Stimulated activated naive CD8-positive, alpha-beta T cell treated with anti-CD3 and anti-CD28 coated beads, Interleukin-15, Interleukin-2, amounts not matched to agents 100 ng/mL and 50 ng/mL, for 24 hours (primary cell): Measurements from ENCODE around the gene KCNK13.

ENCODE experiments used
- H3K27ac Mint-ChIP-seq: one replicate; pipeline ENCODE4 v1.8.0; 2021; ENCODE audit warnings: mild to moderate bottlenecking, mixed read lengths
- H3K27me3 Mint-ChIP-seq: one replicate; pipeline ENCODE4 v1.8.0; 2021; ENCODE audit warnings: mixed read lengths
- H3K36me3 Mint-ChIP-seq: one replicate; pipeline ENCODE4 v1.8.0; 2021; ENCODE audit warnings: low read depth, mixed read lengths
- H3K4me1 Mint-ChIP-seq: one replicate; pipeline ENCODE4 v1.8.0; 2021; ENCODE audit warnings: low read depth, mixed read lengths
- H3K4me3 Mint-ChIP-seq: one replicate; pipeline ENCODE4 v1.8.0; 2021; ENCODE audit warnings: mild to moderate bottlenecking, mixed read lengths
- H3K9me3 Mint-ChIP-seq: one replicate; pipeline ENCODE4 v1.8.0; 2021; ENCODE audit warnings: mixed read lengths

The KCNK13 gene

DNA sequence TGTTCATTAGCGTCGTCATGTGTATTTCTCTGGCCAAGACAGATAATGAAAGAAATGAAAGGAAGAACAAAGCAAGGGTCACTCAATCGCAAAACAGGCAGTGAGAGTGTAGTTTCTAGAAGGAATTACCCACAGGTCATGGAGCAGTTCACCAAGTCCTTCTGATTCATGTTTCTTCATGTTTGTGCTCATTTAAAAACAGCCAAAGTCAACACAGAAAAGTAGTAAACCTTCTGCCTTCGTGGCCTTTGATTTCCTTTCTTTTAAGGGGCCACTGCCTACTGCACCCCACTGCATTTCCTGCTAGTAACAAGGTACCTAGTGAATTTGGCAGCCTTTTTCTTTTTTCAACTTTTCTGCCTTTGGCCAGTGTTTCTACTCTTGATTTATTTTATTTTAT is 75.1 kb downstream of the KCNK13 start:
- Mint-ChIP-seq H3K36me3 (no peaks in the 10 kb centered on the region), H3K9me3 (no peaks in the 10 kb centered on the region), H3K4me3 (no peak overlapping the region), H3K27ac (no peak overlapping the region), H3K4me1 (no peaks in the 10 kb centered on the region), H3K27me3 (peaks cover 4% of the 10 kb centered on the region)

DNA sequence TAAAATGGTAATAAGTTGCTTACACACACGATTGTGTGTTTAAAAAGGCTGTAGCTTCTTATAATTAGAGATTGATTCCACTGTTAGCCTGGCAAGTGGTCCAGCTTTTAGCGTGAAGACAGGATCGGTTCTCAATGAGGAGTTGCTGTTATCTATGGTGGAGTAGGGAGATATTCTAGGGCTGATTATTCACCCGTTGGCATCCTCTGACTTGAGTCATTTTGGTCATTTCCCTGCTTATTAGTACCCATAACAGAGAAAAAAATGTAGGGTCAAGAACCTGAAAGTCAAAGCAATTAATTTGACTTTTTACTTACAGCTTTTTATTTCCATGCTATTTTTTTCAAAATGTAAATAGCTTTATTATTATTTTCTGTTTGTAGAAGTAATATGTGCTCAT is 76.0 kb downstream of the KCNK13 start:
- Mint-ChIP-seq H3K4me3 (no peak overlapping the region), H3K27ac (no peak overlapping the region), H3K27me3 (peaks cover 4% of the 10 kb centered on the region), H3K4me1 (no peaks in the 10 kb centered on the region), H3K9me3 (no peaks in the 10 kb centered on the region), H3K36me3 (no peaks in the 10 kb centered on the region)

DNA sequence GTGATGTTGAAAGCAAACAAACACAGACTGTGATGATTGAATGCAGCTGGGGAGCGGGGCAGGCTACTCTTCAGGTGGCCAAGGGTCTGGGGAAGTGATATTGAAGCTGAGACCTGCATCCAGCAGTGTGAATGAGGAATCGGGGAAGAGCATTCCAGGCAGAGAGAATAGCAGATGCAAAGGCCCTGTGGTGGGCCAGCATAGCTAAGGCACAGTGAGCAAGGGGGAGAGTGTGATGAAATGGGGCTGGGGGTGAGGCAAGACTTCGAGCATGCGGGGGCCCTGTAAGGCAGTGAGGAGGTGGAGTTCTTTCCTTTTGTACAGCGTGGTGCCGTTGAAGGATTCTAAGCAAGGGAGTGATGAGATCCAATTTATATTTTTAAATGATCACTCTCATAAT is 77.4 kb downstream of the KCNK13 start:
- Mint-ChIP-seq H3K27ac (no peak overlapping the region), H3K4me1 (no peaks in the 10 kb centered on the region), H3K36me3 (no peaks in the 10 kb centered on the region), H3K27me3 (peaks cover 4% of the 10 kb centered on the region), H3K4me3 (no peak overlapping the region), H3K9me3 (no peaks in the 10 kb centered on the region)

DNA sequence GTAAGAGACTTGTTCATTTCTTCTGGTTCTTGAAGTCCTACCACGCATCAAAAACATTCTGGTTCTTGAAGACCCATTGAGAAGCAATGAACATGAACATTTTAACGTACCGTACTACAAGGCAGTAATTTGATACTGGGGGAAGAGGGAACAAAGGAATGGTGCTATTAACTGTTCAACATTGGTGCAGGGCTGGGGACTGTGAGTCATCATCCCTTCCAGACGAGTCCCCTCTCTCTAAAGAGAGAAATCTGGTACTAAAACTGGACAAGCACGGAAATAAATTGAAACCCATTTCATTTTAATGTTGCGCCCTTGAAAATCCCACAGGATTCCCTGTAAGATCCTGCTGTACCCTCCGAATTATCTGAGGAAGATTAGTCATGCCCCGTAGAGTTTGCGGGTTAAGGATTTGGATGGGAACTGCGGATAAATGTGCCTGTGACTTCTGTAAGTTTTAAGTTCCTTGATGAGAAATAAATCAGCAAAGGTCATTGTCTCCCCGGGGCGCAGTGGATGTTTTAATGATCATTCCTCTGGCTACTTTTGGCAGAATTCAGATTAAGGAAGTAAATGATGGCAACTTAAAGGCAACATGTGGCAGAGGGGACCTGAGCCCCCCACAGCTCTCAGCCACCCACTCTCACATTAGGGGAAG is 78.6 kb downstream of the KCNK13 start:
- Mint-ChIP-seq H3K27ac (no peak overlapping the region), H3K27me3 (peaks cover 9% of the 10 kb centered on the region), H3K4me3 (no peak overlapping the region), H3K9me3 (no peaks in the 10 kb centered on the region), H3K36me3 (no peaks in the 10 kb centered on the region), H3K4me1 (no peaks in the 10 kb centered on the region)

DNA sequence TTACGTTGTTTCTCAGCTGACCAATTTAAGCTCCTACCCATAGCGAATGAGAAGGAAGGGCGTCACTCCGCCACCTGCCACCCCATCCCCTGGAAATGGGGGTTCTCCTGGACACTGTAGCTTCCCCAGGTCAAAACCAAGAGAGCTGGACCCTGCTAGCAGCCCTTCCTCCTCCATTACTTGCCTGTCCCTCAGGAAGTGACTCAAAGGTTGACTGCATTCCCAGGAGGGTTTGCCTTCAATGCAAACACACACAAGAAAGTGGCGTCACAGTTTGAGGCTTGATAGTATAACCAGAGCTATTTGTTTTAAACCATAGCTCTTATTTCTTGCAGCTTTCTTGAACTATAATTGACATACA is 79.1 kb downstream of the KCNK13 start:
- no peaks in the 10 kb centered on the region for H3K9me3 Mint-ChIP-seq
- H3K4me1 Mint-ChIP-seq, result no peaks in the 10 kb centered on the region
- H3K36me3 Mint-ChIP-seq, result no peaks in the 10 kb centered on the region

DNA sequence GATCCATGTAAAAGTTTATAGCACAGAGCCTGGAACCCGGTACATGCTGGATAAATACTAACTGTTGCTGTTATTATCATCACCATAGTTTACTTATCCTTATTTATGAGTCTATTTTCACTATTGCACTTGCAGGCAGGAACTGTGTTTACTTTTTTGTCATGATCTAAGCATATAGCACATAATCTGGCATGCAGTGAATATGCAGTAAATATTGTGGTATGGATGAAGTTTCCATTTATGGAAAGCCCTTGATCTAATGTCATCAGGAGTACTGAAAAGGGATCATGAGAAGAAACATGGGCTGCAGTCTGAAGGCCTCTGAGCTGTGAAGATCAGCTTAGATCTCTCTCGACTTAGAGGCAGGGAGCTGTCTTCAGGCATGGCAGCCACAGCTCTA is 91.6 kb downstream of the KCNK13 start:
- Mint-ChIP-seq H3K27ac (no peak overlapping the region), H3K36me3 (no peaks in the 10 kb centered on the region), H3K4me3 (no peak overlapping the region), H3K27me3 (peaks cover 9% of the 10 kb centered on the region), H3K4me1 (no peaks in the 10 kb centered on the region), H3K9me3 (peaks cover 7% of the 10 kb centered on the region)

More for the DNA sequence above, 79.1 kb downstream of the KCNK13 start:
- Mint-ChIP-seq H3K27me3 (peaks cover 9% of the 10 kb centered on the region), H3K4me3 (no peak overlapping the region), H3K27ac (no peak overlapping the region)

DNA sequence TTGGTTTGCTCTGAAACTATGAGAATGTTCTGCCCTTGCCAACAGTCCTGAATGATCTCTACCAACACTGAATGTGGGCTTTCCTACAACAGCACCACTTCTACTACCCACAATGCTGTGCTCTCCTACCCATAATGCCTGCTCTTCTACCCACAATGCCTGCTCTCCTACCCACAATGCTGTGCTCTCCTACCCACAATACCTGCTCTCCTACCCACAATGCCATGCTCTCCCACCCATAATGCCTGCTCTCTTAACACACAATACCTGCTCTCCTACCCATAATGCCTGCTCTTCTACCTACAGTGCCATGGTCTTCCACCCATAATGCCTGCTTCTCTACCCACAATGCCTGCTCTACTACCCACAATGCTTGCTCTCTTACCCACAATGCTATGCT is 92.3 kb downstream of the KCNK13 start:
- Mint-ChIP-seq H3K4me3 (no peak overlapping the region), H3K4me1 (no peaks in the 10 kb centered on the region), H3K36me3 (no peaks in the 10 kb centered on the region), H3K27me3 (peaks cover 9% of the 10 kb centered on the region), H3K27ac (no peak overlapping the region), H3K9me3 (peaks cover 7% of the 10 kb centered on the region)

DNA sequence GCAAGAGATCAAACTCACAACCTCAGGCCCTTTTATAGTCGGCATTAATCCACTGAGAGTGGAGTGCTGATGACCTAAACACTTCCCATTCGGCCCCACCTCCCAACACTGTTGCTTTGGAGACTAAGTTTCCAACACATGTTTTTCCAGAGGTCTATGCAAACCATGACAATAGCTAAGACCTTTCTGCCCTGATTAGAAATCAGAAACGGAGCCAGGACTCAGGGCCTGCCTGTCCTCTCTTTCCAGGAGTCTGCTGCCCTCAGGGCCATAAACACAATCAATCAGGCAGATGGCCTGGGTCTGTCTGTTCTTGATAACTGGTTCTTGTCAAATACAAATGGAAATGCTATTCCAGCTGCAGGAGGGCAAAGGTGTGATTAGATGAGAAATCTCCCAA is 97.4 kb downstream of the KCNK13 start:
- Mint-ChIP-seq H3K9me3 (peaks cover 3% of the 10 kb centered on the region), H3K36me3 (no peaks in the 10 kb centered on the region), H3K27me3 (peaks cover 22% of the 10 kb centered on the region)

DNA sequence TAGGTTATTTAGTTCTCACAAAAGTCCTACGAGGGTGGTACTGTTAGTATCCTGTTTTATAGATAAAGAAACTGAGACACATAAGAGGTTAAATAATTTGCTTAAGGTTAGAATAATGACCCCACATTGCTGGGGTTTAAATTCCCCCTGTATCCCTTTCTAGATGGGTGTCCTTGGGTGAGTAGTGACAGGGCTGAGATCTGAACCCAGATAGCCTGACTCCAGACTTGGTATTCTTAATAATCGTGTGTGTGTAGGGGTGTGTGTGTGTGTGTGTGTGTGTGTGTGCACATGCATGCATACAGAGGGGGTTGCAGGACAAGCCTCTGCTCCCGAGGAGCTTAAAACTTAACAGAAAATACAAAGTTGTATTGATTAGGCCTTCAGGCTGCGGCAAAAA is 97.9 kb downstream of the KCNK13 start:
- no peaks in the 10 kb centered on the region for H3K4me1 Mint-ChIP-seq

More for the DNA sequence above, 97.4 kb downstream of the KCNK13 start:
- Mint-ChIP-seq H3K4me3 (no peak overlapping the region), H3K4me1 (no peaks in the 10 kb centered on the region), H3K27ac (no peak overlapping the region)

DNA sequence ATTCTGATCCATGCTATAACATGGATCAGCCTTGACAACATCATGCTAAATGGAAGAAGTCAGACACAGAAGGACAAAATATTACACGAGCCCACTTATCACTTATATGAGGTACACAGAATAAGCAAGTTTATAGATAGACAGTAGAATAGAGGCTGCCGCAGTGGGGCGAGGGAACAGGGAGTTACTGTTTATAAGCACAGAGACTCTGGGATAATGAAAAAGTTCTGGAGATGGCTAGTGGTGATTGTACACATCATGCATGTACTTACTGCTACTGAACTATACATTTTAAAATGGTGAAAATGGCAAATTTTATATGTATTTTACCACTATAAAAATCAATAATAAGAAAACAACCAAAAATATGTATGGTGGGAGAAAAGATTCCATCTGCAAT is 99.3 kb downstream of the KCNK13 start:
- Mint-ChIP-seq H3K36me3 (no peaks in the 10 kb centered on the region), H3K27ac (no peak overlapping the region), H3K4me3 (no peak overlapping the region), H3K27me3 (peaks cover 16% of the 10 kb centered on the region), H3K4me1 (no peaks in the 10 kb centered on the region), H3K9me3 (no peaks in the 10 kb centered on the region)

More for the DNA sequence above, 97.9 kb downstream of the KCNK13 start:
- peaks cover 22% of the 10 kb centered on the region for H3K27me3 Mint-ChIP-seq
- H3K9me3 Mint-ChIP-seq, result no peaks in the 10 kb centered on the region
- no peak overlapping the region for H3K4me3 Mint-ChIP-seq
- no peaks in the 10 kb centered on the region for H3K36me3 Mint-ChIP-seq
- no peak overlapping the region for H3K27ac Mint-ChIP-seq

DNA sequence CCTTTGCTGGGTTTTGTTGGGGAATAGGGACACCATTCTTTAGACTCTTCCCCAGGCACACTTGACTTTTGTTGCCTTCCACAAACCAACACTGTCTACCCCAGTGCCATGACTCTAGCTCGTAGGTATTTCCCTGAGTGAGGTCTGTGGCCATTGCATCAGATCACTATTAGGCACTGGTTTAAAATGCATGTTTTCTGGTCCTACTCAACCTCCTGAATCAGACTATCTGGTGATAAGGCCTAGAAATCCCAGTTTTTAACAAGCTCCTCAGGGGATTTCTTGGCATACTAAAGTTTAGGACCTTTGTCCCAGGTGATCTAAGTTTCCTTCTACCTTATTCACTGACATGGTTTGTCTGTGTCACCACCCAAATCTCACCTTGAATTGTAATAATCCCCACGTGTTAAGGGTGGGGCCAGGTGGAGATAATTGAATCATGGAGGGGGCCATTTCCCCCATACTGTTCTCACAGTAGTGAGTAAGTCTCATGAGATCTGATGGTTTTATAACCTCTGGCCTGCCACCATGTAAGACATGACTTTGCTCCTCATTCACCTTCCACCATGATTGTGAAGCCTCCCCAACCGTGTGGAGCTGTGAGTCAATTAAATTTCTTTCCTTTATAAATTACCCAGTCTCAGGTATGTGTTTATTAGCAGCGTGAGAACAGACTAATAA is 106.8 kb downstream of the KCNK13 start:
- Mint-ChIP-seq H3K9me3 (no peaks in the 10 kb centered on the region), H3K36me3 (no peaks in the 10 kb centered on the region), H3K27me3 (peaks cover 16% of the 10 kb centered on the region), H3K4me3 (no peak overlapping the region), H3K27ac (no peak overlapping the region), H3K4me1 (no peaks in the 10 kb centered on the region)

DNA sequence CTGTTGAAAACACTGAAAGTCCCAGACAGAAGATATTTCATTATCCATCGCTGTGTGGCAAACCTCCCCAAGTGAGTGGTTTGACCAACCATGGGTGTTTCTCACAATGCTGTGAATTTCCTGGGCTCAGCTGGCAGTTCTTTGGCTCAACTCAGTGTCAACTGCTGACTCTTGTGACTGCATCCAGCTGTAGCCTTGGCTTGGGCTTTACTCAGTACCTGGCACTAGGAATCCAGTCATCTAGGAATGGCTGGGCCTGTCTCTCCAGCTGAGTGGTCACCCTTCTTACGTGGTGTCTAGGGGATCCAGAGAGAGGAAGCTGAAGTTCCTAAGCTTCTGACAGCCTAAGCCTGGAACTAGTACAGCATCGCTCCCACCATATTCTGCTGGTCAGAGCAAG is 113.8 kb downstream of the KCNK13 start:
- Mint-ChIP-seq H3K4me3 (no peak overlapping the region), H3K36me3 (no peaks in the 10 kb centered on the region), H3K27ac (no peak overlapping the region), H3K27me3 (peaks cover 8% of the 10 kb centered on the region), H3K4me1 (no peaks in the 10 kb centered on the region), H3K9me3 (no peaks in the 10 kb centered on the region)

DNA sequence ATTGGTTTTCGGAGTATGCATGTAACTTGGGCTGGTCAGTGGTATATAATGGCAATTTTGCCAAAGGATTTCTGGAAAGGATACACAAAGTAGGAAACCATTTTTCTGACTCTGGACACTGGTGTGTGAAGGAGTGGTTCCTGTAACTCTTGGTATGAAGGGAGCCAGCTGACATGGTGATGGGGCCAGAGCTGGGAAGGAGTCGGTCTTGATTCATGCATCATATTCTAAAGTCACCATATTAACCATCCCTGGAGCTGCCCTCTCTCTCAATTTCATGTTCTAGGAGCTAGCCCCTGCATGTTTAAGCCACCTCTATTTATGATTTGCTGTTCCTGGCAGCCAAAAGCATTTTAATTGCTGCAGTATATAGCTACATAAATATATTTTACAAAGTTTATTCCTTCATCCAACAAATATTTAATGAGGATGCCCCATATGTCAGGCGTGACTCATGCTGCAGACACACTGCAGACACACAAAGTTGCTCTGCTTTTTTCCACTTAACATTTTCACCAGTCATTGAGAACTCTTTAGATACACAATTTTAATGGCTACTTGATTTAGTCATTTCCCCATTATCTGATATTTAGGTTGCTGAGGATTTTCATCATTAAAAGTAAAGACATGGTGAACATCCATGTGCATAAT is 115.9 kb downstream of the KCNK13 start:
- Mint-ChIP-seq H3K27ac (no peak overlapping the region), H3K4me1 (no peaks in the 10 kb centered on the region), H3K4me3 (no peak overlapping the region), H3K36me3 (no peaks in the 10 kb centered on the region), H3K9me3 (no peaks in the 10 kb centered on the region), H3K27me3 (no peaks in the 10 kb centered on the region)

DNA sequence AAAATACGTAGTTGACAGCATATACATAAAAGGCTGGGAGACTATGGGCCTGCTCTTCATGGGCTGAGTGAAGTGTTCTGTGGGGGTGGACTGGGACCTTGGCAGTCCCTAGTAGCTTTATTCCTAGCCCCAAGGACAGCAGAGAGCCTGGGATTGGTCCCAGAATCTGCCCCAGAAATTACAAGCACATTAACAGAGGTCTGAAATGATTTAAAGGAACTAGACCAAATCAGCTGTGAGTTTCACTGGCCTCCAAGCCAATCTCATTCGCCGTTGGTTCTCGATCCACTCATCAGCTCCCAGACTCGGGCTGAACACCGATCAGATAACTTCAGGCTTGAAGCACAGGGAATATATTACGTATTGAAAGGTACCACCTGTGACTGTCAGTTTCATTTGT is 117.6 kb downstream of the KCNK13 start:
- H3K36me3 Mint-ChIP-seq, result no peaks in the 10 kb centered on the region
- H3K27me3 Mint-ChIP-seq, result peaks cover 4% of the 10 kb centered on the region
- H3K4me1 Mint-ChIP-seq, result no peaks in the 10 kb centered on the region
- H3K4me3 Mint-ChIP-seq, result no peak overlapping the region
- no peaks in the 10 kb centered on the region for H3K9me3 Mint-ChIP-seq
- no peak overlapping the region for H3K27ac Mint-ChIP-seq

DNA sequence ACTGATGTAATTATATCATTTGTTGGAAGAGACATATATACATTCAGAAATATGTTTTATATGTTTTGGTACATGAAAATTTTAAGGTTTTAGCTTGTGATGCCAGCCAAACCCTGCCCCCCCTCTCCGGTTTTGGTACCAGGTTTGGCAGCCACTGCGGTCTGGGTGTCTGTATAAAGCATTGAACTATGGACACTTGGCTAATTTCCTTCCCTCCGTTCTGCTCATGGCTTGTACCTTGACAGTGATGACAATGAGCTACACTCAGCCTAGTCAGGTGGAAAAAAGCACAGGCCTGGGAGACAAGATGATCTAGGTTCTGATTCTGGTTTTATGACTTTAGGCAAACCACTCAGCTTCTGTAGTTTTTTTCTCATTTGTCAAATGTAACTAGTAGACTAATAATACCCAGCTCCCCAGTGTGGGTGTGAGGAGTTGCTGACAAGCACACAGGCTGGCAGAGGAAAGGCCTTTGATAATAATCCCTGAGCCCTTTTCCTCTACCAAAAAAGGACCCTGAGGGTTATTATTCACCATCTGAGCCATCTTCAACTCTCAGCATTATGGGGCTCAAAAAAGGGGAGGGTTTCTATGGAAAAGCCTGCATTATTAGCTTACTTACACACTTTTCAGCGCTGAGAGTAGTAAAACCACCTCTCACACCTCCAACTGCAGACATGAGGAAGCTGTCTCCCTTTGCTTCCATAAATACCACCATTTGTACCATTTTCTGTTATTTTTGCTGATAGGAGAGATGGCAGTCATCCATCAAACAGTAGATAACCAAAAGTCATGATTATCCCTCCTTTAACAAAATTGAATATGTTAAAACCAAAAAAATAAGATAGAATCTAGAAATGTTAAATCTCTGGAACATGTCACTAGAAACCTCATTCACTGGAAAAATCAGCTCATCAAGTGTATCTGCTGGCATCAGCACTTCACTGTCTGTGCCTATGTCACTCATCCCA is 118.3 kb downstream of the KCNK13 start:
- Mint-ChIP-seq H3K27ac (no peak overlapping the region), H3K9me3 (no peaks in the 10 kb centered on the region), H3K4me3 (no peak overlapping the region), H3K36me3 (no peaks in the 10 kb centered on the region), H3K4me1 (no peaks in the 10 kb centered on the region), H3K27me3 (peaks cover 4% of the 10 kb centered on the region)
